H9 (cell line): ENCODE results near the gene DLK2. TPM values are rescaled to one million over a fixed set of nuclear protein-coding genes. Genes with fewer than 3 reads are reported as not detected.
"Not testable (repeated sequence)": the region's sequence is repeated elsewhere in the genome, so short reads cannot be mapped to it uniquely, and the experiment has no call there.

Experiments
- DNase-seq: peaks from one replicate; pipeline ENCODE4 v3.0.0-alpha.2; 2017
- H2AFZ ChIP-seq: one replicate; pipeline ENCODE4 v1.6.1; 2013; ENCODE audit warnings: mild to moderate bottlenecking, low read length, control low read depth, moderate library complexity
- H2AK5ac ChIP-seq: 2 replicates; pipeline ENCODE4 v1.6.1; 2013; ENCODE audit warnings: low read length, control low read depth, mixed read lengths; ENCODE audit not compliant: insufficient read length
- H2BK120ac ChIP-seq: one replicate; pipeline ENCODE4 v1.6.1; 2013; ENCODE audit warnings: low read depth, mild to moderate bottlenecking, low read length, control low read depth, inconsistent platforms; ENCODE audit not compliant: poor library complexity, severe bottlenecking
- H2BK12ac ChIP-seq: 2 replicates; pipeline ENCODE4 v1.6.1; 2013; ENCODE audit warnings: low read length, control low read depth, mixed read lengths, low read depth; ENCODE audit not compliant: insufficient read length
- H2BK15ac ChIP-seq: 2 replicates; pipeline ENCODE4 v1.6.1; 2013; ENCODE audit warnings: low read depth, low read length, control low read depth
- H2BK20ac ChIP-seq: one replicate; pipeline ENCODE4 v1.6.1; 2013; ENCODE audit warnings: low read depth, mild to moderate bottlenecking, low read length, control low read depth, inconsistent platforms; ENCODE audit not compliant: poor library complexity, severe bottlenecking
- H2BK5ac ChIP-seq: 2 replicates; pipeline ENCODE4 v1.6.1; 2013; ENCODE audit warnings: low read length, control low read depth, mixed read lengths; ENCODE audit not compliant: insufficient read length
- H3K14ac ChIP-seq: 2 replicates; pipeline ENCODE4 v1.6.1; 2013; ENCODE audit warnings: low read length, control low read depth; ENCODE audit not compliant: insufficient read depth
- H3K18ac ChIP-seq: 2 replicates; pipeline ENCODE4 v1.6.1; 2013; ENCODE audit warnings: low read depth, mild to moderate bottlenecking, mixed read lengths, low read length, control low read depth; ENCODE audit not compliant: insufficient read length
- H3K23ac ChIP-seq: 2 replicates; pipeline ENCODE4 v1.6.1; 2013; ENCODE audit warnings: low read length, control low read depth, mixed read lengths, low read depth; ENCODE audit not compliant: insufficient read length
- H3K23me2 ChIP-seq: 2 replicates; pipeline ENCODE4 v1.6.1; 2013; ENCODE audit warnings: low read depth, mild to moderate bottlenecking, mixed read lengths, low read length, control low read depth; ENCODE audit not compliant: insufficient read length, poor library complexity, severe bottlenecking
- H3K27ac ChIP-seq: 2 replicates; pipeline ENCODE4 v1.5.1; 2013; ENCODE audit warnings: low read length, control low read depth, mixed read lengths, low read depth; ENCODE audit not compliant: insufficient read length
- H3K27me3 ChIP-seq: 2 replicates; pipeline ENCODE4 v1.6.1; 2013; ENCODE audit warnings: low read length, control low read depth, inconsistent platforms; ENCODE audit not compliant: insufficient read depth
- H3K4ac ChIP-seq: 2 replicates; pipeline ENCODE4 v1.6.1; 2013; ENCODE audit warnings: low read depth, mild to moderate bottlenecking, control low read depth, inconsistent platforms, low read length, moderate library complexity
- H3K4me1 ChIP-seq: 2 replicates; pipeline ENCODE4 v1.6.1; 2013; ENCODE audit warnings: low read length, control low read depth, inconsistent platforms; ENCODE audit not compliant: insufficient read depth
- H3K4me2 ChIP-seq: 2 replicates; pipeline ENCODE4 v1.6.1; 2013; ENCODE audit warnings: low read length, control low read depth, mixed read lengths; ENCODE audit not compliant: insufficient read length, insufficient read depth
- H3K56ac ChIP-seq: 2 replicates; pipeline ENCODE4 v1.6.1; 2013; ENCODE audit warnings: low read depth, mild to moderate bottlenecking, mixed read lengths, low read length, control low read depth; ENCODE audit not compliant: insufficient read length
- H3K79me1 ChIP-seq: 2 replicates; pipeline ENCODE4 v1.6.1; 2013; ENCODE audit warnings: low read depth, mild to moderate bottlenecking, moderate library complexity, low read length, control low read depth, inconsistent platforms; ENCODE audit not compliant: insufficient read depth, poor library complexity, severe bottlenecking
- H3K79me2 ChIP-seq: 2 replicates; pipeline ENCODE4 v1.6.1; 2013; ENCODE audit warnings: low read length, control low read depth, inconsistent platforms; ENCODE audit not compliant: insufficient read depth
- H3K9ac ChIP-seq: 2 replicates; pipeline ENCODE4 v1.6.1; 2013; ENCODE audit warnings: low read length, control low read depth, mixed read lengths; ENCODE audit not compliant: insufficient read length; ENCODE audit errors: extremely low read depth
- H3K9me3 ChIP-seq: one replicate; pipeline ENCODE4 v1.6.1; 2013; ENCODE audit warnings: low read depth, low read length, inconsistent platforms; ENCODE audit not compliant: control insufficient read depth
- H3T11ph ChIP-seq: one replicate; pipeline ENCODE4 v1.6.1; 2013; ENCODE audit warnings: mild to moderate bottlenecking, low read length, control low read depth, inconsistent platforms
- H4K20me1 ChIP-seq: one replicate; pipeline ENCODE4 v1.6.1; 2013; ENCODE audit not compliant: control insufficient read depth, insufficient read length, insufficient read depth
- H4K5ac ChIP-seq: 2 replicates; pipeline ENCODE4 v1.6.1; 2013; ENCODE audit warnings: low read depth, mild to moderate bottlenecking, mixed read lengths, low read length, control low read depth; ENCODE audit not compliant: insufficient read length
- H4K8ac ChIP-seq: replicated peaks from 2 replicates; pipeline ENCODE4 v1.6.1; 2013; ENCODE audit warnings: low read length, control low read depth, mixed read lengths, low read depth; ENCODE audit not compliant: insufficient read length
- H4K91ac ChIP-seq: 2 replicates; pipeline ENCODE4 v1.6.1; 2013; ENCODE audit warnings: low read depth, mild to moderate bottlenecking, moderate library complexity, mixed read lengths, low read length, control low read depth; ENCODE audit not compliant: insufficient read length
- H3K27ac Mint-ChIP-seq, 3 experiments: 2 replicates in 2 of 3; 3 replicates in 1 of 3; pipeline ENCODE4 v1.8.0; 2020 to 2021; ENCODE audit warnings: mixed read lengths in 3 of 3, mild to moderate bottlenecking in 1 of 3, moderate library complexity in 1 of 3
- H3K27me3 Mint-ChIP-seq: 2 replicates; pipeline ENCODE4 v1.8.0; 2021; ENCODE audit warnings: low read depth, mild to moderate bottlenecking, moderate library complexity, mixed read lengths
- H3K36me3 Mint-ChIP-seq, 3 experiments: 2 replicates in 2 of 3; 3 replicates in 1 of 3; pipeline ENCODE4 v1.8.0; 2020 to 2021; ENCODE audit warnings: low read depth in 3 of 3, mixed read lengths in 3 of 3; ENCODE audit not compliant: insufficient read depth in 1 of 3
- H3K4me1 Mint-ChIP-seq, 2 experiments: 2 replicates each; pipeline ENCODE4 v1.8.0; 2020; ENCODE audit warnings: mixed read lengths in 2 of 2
- H3K4me3 Mint-ChIP-seq, 2 experiments: 2 replicates in 1 of 2; 3 replicates in 1 of 2; pipeline ENCODE4 v1.8.0; 2020 to 2021; ENCODE audit warnings: mild to moderate bottlenecking in 2 of 2, mixed read lengths in 2 of 2, moderate library complexity in 1 of 2
- H3K9me3 Mint-ChIP-seq, 2 experiments: 2 replicates in 1 of 2; 3 replicates in 1 of 2; pipeline ENCODE4 v1.8.0; 2020; ENCODE audit warnings: mild to moderate bottlenecking in 2 of 2, mixed read lengths in 2 of 2, moderate library complexity in 1 of 2
- CTCF ChIP-seq: fragments of 200-600 bp; sonication (generic); conservative IDR thresholded peaks from 3 replicates; pipeline ENCODE4 v1.8.0; 2021; ENCODE audit warnings: antibody characterized with exemption, mild to moderate bottlenecking
- WGBS: extraction: QIAGEN DNeasy Blood & Tissue Kit; methylation state at CpG from one replicate; pipeline ENCODE4 v1.1.7; 2013; ENCODE audit warnings: missing lambda C conversion rate, low lambda C conversion rate, mixed read lengths; ENCODE audit not compliant: insufficient read length; ENCODE audit errors: extremely low coverage; 5-methylcytosine and 5-hydroxymethylcytosine counted together
- total RNA-seq: library from RNA; stranded (reverse); gene quantifications from 2 replicates; pipeline ENCODE4 v1.2.1, GENCODE V29; 2021

DLK2 gene
- total RNA-seq, 1 experiment from 2014 or later: 0.96 TPM

GRCh38 chr6:43416935-43417334, 38.4 kb downstream of the DLK2 start:
- Histone ChIP-seq H2BK15ac (no peak overlapping the region), H3K18ac (no peak overlapping the region), H4K20me1 (no peaks in the 10 kb centered on the region), H3K27me3 (no peaks in the 10 kb centered on the region), H3K4me2 (no peak overlapping the region), H3K4me1 (no peaks in the 10 kb centered on the region), H2AFZ (no peak overlapping the region), H3T11ph (no peak overlapping the region), H3K23ac (no peak overlapping the region), H3K56ac (no peak overlapping the region), H4K91ac (no peak overlapping the region), H2AK5ac (no peak overlapping the region), H3K27ac (no peak overlapping the region), H3K23me2 (no peaks in the 10 kb centered on the region), H3K79me1 (no peaks in the 10 kb centered on the region), H3K79me2 (no peaks in the 10 kb centered on the region), H2BK20ac (no peak overlapping the region), H4K5ac (no peak overlapping the region), H4K8ac (no peak overlapping the region), H3K14ac (no peak overlapping the region), H2BK120ac (no peak overlapping the region), H2BK5ac (no peak overlapping the region), H3K4ac (no peak overlapping the region), H3K9ac (no peak overlapping the region), H2BK12ac (no peak overlapping the region), H3K9me3 (no peaks in the 10 kb centered on the region)
- no peak for DNase-seq
- no peak overlapping the region for H3K4me3 Mint-ChIP-seq
- H3K36me3 Mint-ChIP-seq: no peaks in the 10 kb centered on the region
- H3K4me1 Mint-ChIP-seq: no peaks in the 10 kb centered on the region
- no CpG with 5 or more reads among the region's 4 CpGs for WGBS
- no peak for TF ChIP-seq CTCF
- H3K9me3 Mint-ChIP-seq: peaks cover 0 to 3% of the 10 kb centered on the region in 2 experiments; a peak in 1 of 5 replicates
- H3K27me3 Mint-ChIP-seq: peaks cover 18% of the 10 kb centered on the region
- H3K27ac Mint-ChIP-seq: no peak overlapping the region

GRCh38 chr6:43415275-43415674, 40.1 kb downstream of the DLK2 start:
- H3K18ac ChIP-seq, H4K20me1 ChIP-seq, H2BK12ac ChIP-seq, H3K14ac ChIP-seq, H3K4me1 ChIP-seq, H2AK5ac ChIP-seq, H3K79me1 ChIP-seq, H3T11ph ChIP-seq, H3K23me2 ChIP-seq, H4K8ac ChIP-seq, H4K5ac ChIP-seq, H2BK20ac ChIP-seq, DNase-seq, H3K9me3 Mint-ChIP-seq, H3K23ac ChIP-seq, H2BK5ac ChIP-seq, H2BK15ac ChIP-seq, H3K79me2 ChIP-seq, H3K9ac ChIP-seq, H3K36me3 Mint-ChIP-seq, H4K91ac ChIP-seq, H2BK120ac ChIP-seq, H3K4ac ChIP-seq, H3K27me3 ChIP-seq, H3K4me2 ChIP-seq, H3K4me1 Mint-ChIP-seq, H3K56ac ChIP-seq, H3K9me3 ChIP-seq, H2AFZ ChIP-seq, H3K4me3 Mint-ChIP-seq, H3K27ac Mint-ChIP-seq, H3K27ac ChIP-seq: not testable (repeated sequence)
- H3K27me3 Mint-ChIP-seq: peaks cover 17% of the 10 kb centered on the region
- WGBS: no CpG with 5 or more reads among the region's 8 CpGs
